Fibroblast of the aortic adventitia (primary cell): Measurements from ENCODE around the gene PPP6R2. TPM values are rescaled to one million over a fixed set of nuclear protein-coding genes. Genes with fewer than 3 reads are reported as not detected.

ENCODE experiments used
- DNase-seq: peaks from one replicate; pipeline ENCODE4 v3.0.0-alpha.2; 2010; ENCODE audit warnings: low read depth
- H3K4me3 ChIP-seq: 2 replicates; pipeline ENCODE4 v1.5.1; 2011; ENCODE audit warnings: low read depth, mild to moderate bottlenecking, control low read depth, low read length, moderate library complexity
- total RNA-seq: library from RNA; depleted of rRNA; stranded (reverse); fragments of >200 nt; gene quantifications from 2 replicates; pipeline ENCODE4 v1.2.3, GENCODE V29; 2012; ENCODE audit warnings: low replicate concordance
- TF ChIP-seq, protein P1 (sequence below): IDR thresholded peaks from 2 replicates; pipeline ENCODE4 v1.5.1; 2011; ENCODE audit warnings: mild to moderate bottlenecking, low read length, control low read depth, inconsistent platforms; ENCODE audit not compliant: insufficient read depth

The PPP6R2 gene
- total RNA-seq, 1 donor = 38.5 TPM

DNA sequence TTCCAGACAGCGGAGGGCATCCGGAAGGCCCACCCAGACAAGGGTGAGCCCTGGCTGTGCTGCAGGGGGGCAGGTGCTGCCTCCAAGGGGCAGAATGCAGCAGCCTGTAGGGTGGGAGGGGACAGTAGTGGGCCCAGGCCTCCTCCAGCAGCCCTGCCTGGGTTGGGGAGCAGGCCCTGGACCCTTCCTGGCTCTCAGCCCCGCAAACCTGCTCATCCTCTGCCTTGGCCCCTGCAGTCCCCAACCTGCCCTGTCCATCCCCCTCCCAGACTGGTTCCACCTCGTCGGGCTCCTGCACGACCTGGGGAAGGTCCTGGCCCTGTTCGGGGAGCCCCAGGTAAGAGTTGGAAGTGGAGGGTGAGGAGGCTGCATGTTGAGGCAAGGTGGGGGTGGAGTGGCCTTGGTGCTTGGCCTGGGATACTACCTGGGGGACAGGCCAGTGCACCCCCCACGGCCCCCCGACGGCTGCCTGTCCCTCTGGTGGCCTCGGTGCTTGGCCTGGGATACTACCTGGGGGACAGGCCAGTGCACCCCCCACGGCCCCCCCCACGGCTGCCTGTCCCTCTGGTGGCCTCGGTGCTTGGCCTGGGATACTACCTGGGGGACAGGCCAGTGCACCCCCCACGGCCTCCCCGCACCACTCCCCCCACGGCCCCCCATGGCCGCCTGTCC lies 145.0 kb downstream of the PPP6R2 start:
- H3K4me3 ChIP-seq = no peak overlapping the region
- TF ChIP-seq, protein P1, sequence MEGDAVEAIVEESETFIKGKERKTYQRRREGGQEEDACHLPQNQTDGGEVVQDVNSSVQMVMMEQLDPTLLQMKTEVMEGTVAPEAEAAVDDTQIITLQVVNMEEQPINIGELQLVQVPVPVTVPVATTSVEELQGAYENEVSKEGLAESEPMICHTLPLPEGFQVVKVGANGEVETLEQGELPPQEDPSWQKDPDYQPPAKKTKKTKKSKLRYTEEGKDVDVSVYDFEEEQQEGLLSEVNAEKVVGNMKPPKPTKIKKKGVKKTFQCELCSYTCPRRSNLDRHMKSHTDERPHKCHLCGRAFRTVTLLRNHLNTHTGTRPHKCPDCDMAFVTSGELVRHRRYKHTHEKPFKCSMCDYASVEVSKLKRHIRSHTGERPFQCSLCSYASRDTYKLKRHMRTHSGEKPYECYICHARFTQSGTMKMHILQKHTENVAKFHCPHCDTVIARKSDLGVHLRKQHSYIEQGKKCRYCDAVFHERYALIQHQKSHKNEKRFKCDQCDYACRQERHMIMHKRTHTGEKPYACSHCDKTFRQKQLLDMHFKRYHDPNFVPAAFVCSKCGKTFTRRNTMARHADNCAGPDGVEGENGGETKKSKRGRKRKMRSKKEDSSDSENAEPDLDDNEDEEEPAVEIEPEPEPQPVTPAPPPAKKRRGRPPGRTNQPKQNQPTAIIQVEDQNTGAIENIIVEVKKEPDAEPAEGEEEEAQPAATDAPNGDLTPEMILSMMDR = no peak
- no peak for DNase-seq

DNA sequence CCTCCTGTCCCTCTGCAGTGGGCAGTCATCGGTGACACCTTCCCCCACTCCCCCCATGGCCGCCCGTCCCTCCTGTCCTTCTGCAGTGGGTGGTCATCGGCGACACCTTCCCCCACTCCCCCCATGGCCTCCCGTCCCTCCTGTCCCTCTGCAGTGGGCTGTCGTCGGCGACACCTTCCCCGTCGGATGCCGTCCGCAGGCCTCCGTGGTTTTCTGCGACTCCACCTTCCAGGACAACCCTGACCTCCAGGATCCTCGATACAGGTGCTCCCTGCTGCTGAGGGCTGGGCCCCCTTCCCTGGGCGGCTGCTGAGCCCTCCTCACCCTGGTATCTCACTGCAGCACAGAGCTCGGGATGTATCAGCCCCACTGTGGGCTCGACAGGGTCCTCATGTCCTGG lies 145.8 kb downstream of the PPP6R2 start:
- H3K4me3 ChIP-seq = no peak overlapping the region
- TF ChIP-seq, protein P1 = no peak
- DNase-seq = no peak

DNA sequence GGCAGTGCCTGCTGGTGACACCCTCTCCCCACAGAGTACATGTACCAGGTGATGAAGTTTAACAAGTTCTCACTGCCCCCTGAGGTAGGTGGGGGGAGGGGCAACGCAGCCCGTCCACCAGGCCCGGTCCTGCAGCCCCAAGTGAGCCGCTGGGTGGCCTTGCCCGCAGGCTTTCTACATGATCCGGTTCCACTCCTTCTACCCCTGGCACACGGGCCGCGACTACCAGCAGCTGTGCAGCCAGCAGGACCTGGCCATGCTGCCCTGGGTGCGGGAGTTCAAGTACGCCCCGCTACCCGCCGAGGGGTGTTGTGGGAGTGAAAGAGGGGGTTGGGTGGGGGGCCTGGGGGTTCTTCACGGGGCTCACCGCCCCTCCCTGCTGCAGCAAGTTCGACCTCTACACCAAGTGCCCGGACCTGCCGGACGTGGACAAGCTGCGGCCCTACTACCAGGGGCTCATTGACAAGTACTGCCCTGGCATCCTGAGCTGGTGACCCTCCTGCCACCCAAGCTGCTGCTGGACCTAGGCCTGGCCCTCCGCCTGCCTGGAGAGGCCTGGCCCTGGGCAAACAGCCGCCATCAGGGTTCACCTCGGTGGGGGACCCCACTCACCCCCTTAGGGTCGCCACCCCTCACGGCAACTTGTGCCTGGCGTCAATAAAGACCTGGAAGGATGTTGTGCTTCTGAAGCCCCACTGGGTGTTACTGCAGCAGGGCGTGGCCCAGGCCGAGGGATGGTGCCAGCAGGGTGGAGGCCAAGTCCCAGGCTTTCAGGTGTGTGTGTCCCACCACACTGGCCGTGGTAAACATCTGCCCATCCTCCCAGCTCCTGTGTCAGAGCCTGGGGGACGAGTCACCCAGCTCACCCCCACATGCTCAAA lies 146.5 kb downstream of the PPP6R2 start:
- TF ChIP-seq, protein P1 = no peak
- no peak for DNase-seq
- H3K4me3 ChIP-seq = no peak overlapping the region

GRCh38 chr22:50490531-50491308 lies 147.6 kb downstream of the PPP6R2 start:
- DNase-seq = no peak
- no peak overlapping the region for H3K4me3 ChIP-seq
- TF ChIP-seq, protein P1 = no peak

Other genes starting within 250 kb of the PPP6R2 start
- 0.90 TPM in 2 replicates for gene PANX2, start 172.6 kb upstream of the PPP6R2 start, total RNA-seq
- 15.5 and 16.8 TPM in 2 replicates for gene TRABD, start 157.4 kb upstream of the PPP6R2 start, total RNA-seq
- 15.5 and 17.3 TPM in 2 replicates for gene SELENOO, start 142.3 kb upstream of the PPP6R2 start, total RNA-seq
- gene TUBGCP6, start 98.3 kb upstream of the PPP6R2 start, total RNA-seq = 23.6 and 39.7 TPM in 2 replicates
- 15.4 and 26.7 TPM in 2 replicates for gene HDAC10, start 92.1 kb upstream of the PPP6R2 start, total RNA-seq
- gene MAPK12, start 81.6 kb upstream of the PPP6R2 start, total RNA-seq = 28.0 and 35.5 TPM in 2 replicates
- gene MAPK11, start 72.9 kb upstream of the PPP6R2 start, total RNA-seq = 3.0 and 5.8 TPM in 2 replicates
- 130 and 218 TPM in 2 replicates for gene PLXNB2, start 35.7 kb upstream of the PPP6R2 start, total RNA-seq
- 2.8 and 4.3 TPM in 2 replicates for gene DENND6B, start 16.3 kb upstream of the PPP6R2 start, total RNA-seq
- gene SBF1, start 131.7 kb downstream of the PPP6R2 start, total RNA-seq = 70.9 and 76.1 TPM in 2 replicates
- gene ADM2, start 138.2 kb downstream of the PPP6R2 start, total RNA-seq = 2.5 and 8.0 TPM in 2 replicates
- gene MIOX, start 143.5 kb downstream of the PPP6R2 start, total RNA-seq = not detected in 2 replicates
- 21.4 and 50.6 TPM in 2 replicates for gene LMF2, start 164.4 kb downstream of the PPP6R2 start, total RNA-seq
- 30.9 and 49.1 TPM in 2 replicates for gene NCAPH2, start 164.9 kb downstream of the PPP6R2 start, total RNA-seq
- 0.49 and 3.4 TPM in 2 replicates for gene SCO2, start 182.3 kb downstream of the PPP6R2 start, total RNA-seq
- gene TYMP, start 186.7 kb downstream of the PPP6R2 start, total RNA-seq = 22.7 and 23.7 TPM in 2 replicates
- gene KLHDC7B, start 202.6 kb downstream of the PPP6R2 start, total RNA-seq = 1.1 and 2.4 TPM in 2 replicates
- not detected in 2 replicates for gene SYCE3, start 219.6 kb downstream of the PPP6R2 start, total RNA-seq
- 1.1 TPM in 1 of 2 replicates, not detected in the other for gene CPT1B, start 235.1 kb downstream of the PPP6R2 start, total RNA-seq
- 20.2 and 27.5 TPM in 2 replicates for gene CHKB, start 239.5 kb downstream of the PPP6R2 start, total RNA-seq